ENCODE measurements around the gene STUB1.

STUB1 gene

GRCh38 chr16:666572-666971 is 13.6 kb upstream of the STUB1 start:
- H3K9ac ChIP-seq: peak overlapping the region in 8 of 11 experiments; percentile 8 to 98 (median 96); a peak in 9 of 22 replicates

DNA sequence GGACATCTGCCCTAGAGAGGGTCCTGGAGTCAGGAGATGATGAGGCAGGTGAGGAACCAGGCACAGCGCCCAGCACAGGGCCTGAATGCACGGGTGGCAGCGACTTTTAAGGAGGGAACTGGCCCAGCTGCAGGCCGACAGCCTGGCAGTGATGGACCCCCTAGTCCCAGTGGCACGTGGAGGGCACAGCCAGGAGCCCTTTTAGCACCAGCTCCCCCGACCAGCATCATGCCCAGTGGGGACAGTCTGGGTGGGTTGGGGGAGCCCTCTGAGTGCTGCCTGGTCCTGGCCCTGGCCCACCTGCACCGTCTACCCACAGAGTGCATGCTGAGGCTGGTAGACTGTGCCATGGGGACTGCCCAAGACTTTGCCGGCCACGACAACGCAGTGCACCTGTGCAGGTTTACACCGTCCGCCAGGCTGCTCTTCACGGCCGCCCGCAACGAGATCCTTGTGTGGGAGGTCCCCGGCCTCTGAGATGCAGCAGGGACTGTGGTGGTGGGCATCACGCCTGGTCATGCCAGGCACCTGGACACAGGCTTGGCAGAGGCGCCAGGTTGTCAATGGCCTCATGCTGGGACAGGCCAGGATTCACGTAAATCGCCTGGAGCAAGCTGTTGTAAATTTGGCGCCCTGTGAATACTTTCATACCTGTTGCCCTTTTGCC is 13.0 kb upstream of the STUB1 start:
- Histone ChIP-seq H3K4me2 (peak overlapping the region; percentile 18 to 96 (median 54)), H3K27me3 (no peaks in the 10 kb centered on the region), H3K4me3 (peak overlapping the region in 7 of 10 experiments; percentile 89 to 100 (median 100); a peak in 10 of 20 replicates), H3K9me3 (replicated peaks in 1 of 11) (no peaks in the 10 kb centered on the region), H4K20me1 (peaks cover 2 to 40% (median 35%) of the 10 kb centered on the region in 11 experiments; a peak in 21 of 22 replicates), H3K27ac (peak overlapping the region; percentile 53 to 93 (median 89); a peak in 21 of 22 replicates), H3K36me3 (peaks cover 27 to 44% (median 31%) of the 10 kb centered on the region in 11 experiments), H3K4me1 (peaks cover 18 to 49% (median 38%) of the 10 kb centered on the region in 10 experiments), H3K9ac (peak overlapping the region; percentile 91 to 99 (median 96))
- TF ChIP-seq Cebpa-rat (IDR thresholded peaks at IDR 0.05): no peak

More at GRCh38 chr16:666572-666971, 13.6 kb upstream of the STUB1 start:
- Histone ChIP-seq H3K27me3 (no peaks in the 10 kb centered on the region), H3K4me3 (no peak overlapping the region), H3K9me3 (replicated peaks in 1 of 11) (no peaks in the 10 kb centered on the region), H3K27ac (no peak overlapping the region; a peak in 1 of 22 replicates), H3K4me1 (peaks cover 18 to 51% (median 40%) of the 10 kb centered on the region in 10 experiments), H3K36me3 (peaks cover 22 to 45% (median 26%) of the 10 kb centered on the region in 11 experiments), H3K4me2 (peak overlapping the region in 5 of 11 experiments; percentile 6 to 96 (median 62); a peak in 5 of 22 replicates), H4K20me1 (peaks cover 0 to 39% (median 32%) of the 10 kb centered on the region in 11 experiments; a peak in 20 of 22 replicates)
- TF ChIP-seq Cebpa-rat (IDR thresholded peaks at IDR 0.05): no peak

DNA sequence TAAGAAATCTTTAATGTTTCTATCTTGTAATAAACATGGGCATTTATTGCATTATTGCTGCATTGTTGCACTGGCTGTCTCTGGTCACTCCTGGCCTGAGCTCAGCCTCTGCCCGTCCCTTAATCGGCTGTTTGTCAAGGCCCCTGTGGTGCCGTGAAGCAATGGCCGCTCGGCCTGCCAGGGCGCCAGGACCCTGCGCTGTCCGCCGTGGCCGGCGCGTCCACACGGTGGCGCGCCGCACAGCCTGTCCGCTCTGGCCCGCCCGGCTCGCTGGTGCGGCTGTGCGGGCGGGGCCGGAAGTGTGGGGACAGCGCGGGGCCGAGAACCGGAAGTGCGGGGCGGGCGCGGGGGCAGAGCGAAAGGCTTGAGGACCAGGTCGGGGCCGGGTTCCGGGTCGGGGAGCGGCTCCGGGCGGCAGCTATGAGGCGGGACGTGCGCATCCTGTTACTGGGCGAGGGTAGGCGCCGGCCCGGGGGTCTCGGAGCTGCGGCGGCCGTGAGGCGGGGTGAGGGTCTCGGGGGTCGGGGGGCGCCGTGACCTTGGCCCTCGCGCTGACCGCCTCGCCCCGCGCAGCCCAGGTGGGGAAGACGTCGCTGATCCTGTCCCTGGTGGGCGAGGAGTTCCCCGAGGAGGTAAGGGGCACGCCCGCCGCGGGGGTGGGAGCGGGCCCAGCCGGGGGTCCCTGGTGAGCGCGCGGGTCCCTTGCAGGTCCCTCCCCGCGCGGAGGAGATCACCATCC is 12.3 kb upstream of the STUB1 start, which contains the start of gene RHOT2:
TSS of gene RHOT2 (plus strand) at position 353 of the 739 bp plus-strand sequence. CDS start at position 421, 68 bp downstream.
- H3K27ac ChIP-seq: peak within 1 kb of the TSS; percentile 85 to 93 (median 90)
- peaks cover 18 to 49% (median 38%) of the 10 kb centered on the region in 10 experiments for H3K4me1 ChIP-seq
- 0 out of 22 replicates have a peak, but pooled peaks of 1 of the 11 experiments have one; percentile 7 for TF ChIP-seq Cebpa-rat (IDR thresholded peaks at IDR 0.05)

GRCh38 chr16:668519-669171 is 11.6 kb upstream of the STUB1 start:
- Histone ChIP-seq H4K20me1 (peaks cover 16 to 54% (median 49%) of the 10 kb centered on the region in 11 experiments; a peak in 21 of 22 replicates), H3K27me3 (peaks cover 0 to 1% (median 0%) of the 10 kb centered on the region in 11 experiments; a peak in 1 of 22 replicates), H3K4me2 (peak overlapping the region; percentile 89 to 99 (median 96)), H3K4me1 (peaks cover 18 to 44% (median 33%) of the 10 kb centered on the region in 10 experiments), H3K4me3 (peak overlapping the region; percentile 89 to 100 (median 100)), H3K27ac (peak overlapping the region; percentile 85 to 93 (median 90)), H3K9me3 (replicated peaks in 1 of 11) (no peaks in the 10 kb centered on the region), H3K36me3 (peaks cover 41 to 54% (median 44%) of the 10 kb centered on the region in 11 experiments), H3K9ac (peak overlapping the region; percentile 91 to 99 (median 96))
- no peak for TF ChIP-seq Cebpa-rat (IDR thresholded peaks at IDR 0.05)

More for the DNA sequence above, 12.3 kb upstream of the STUB1 start, which contains the start of gene RHOT2:
- H4K20me1 ChIP-seq: peaks cover 9 to 47% (median 42%) of the 10 kb centered on the region in 11 experiments; a peak in 21 of 22 replicates
- peaks cover 34 to 47% (median 37%) of the 10 kb centered on the region in 11 experiments for H3K36me3 ChIP-seq
- peak within 1 kb of the TSS; percentile 89 to 100 (median 100) for H3K4me3 ChIP-seq
- no peaks in the 10 kb centered on the region for H3K9me3 ChIP-seq (replicated peaks in 1 of 11)
- no peaks in the 10 kb centered on the region for H3K27me3 ChIP-seq
- peak within 1 kb of the TSS; percentile 91 to 99 (median 96) for H3K9ac ChIP-seq
- H3K4me2 ChIP-seq: peak within 1 kb of the TSS; percentile 89 to 99 (median 96)

DNA sequence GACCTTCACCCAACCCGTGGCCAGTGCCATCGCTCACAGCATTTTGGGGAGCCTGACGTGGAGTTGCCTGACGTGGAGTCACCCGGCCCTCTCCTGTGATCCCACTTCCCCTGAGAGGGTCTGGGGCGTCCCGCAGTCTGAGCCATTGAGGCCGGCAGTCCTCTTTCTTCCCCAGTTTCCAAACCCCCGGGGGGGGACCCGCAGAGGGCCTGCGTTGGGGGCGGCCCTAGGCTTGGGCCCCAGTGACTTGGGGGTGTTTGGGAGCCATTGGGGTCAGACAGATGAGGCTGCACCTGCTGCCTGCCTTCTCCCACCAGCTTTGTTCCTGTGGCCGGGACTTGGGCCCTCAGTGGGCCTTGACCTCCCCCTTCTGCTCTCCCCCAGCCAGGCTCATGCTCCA is 10.5 kb upstream of the STUB1 start:
- Histone ChIP-seq H3K4me1 (peaks cover 22 to 37% (median 30%) of the 10 kb centered on the region in 10 experiments), H4K20me1 (peaks cover 26 to 64% (median 59%) of the 10 kb centered on the region in 11 experiments; a peak in 21 of 22 replicates), H3K27ac (no peak overlapping the region), H3K9me3 (replicated peaks in 1 of 11) (no peaks in the 10 kb centered on the region), H3K27me3 (peaks cover 2 to 12% (median 6%) of the 10 kb centered on the region in 11 experiments; a peak in 20 of 22 replicates), H3K9ac (peak overlapping the region; percentile 91 to 99 (median 96); a peak in 20 of 22 replicates), H3K4me3 (peak overlapping the region; percentile 89 to 100 (median 100); a peak in 13 of 20 replicates), H3K36me3 (peaks cover 49 to 64% (median 52%) of the 10 kb centered on the region in 11 experiments), H3K4me2 (peak overlapping the region; percentile 89 to 99 (median 96); a peak in 19 of 22 replicates)
- TF ChIP-seq Cebpa-rat (IDR thresholded peaks at IDR 0.05): no peak

- Histone ChIP-seq H4K20me1 (peaks cover 34 to 75% (median 70%) of the 10 kb centered on the region in 11 experiments; a peak in 21 of 22 replicates), H3K9me3 (replicated peaks in 1 of 11) (no peaks in the 10 kb centered on the region), H3K4me1 (peaks cover 22 to 47% (median 32%) of the 10 kb centered on the region in 10 experiments), H3K27ac (no peak overlapping the region), H3K36me3 (peaks cover 49 to 66% (median 52%) of the 10 kb centered on the region in 11 experiments), H3K4me2 (no peak overlapping the region), H3K9ac (peak overlapping the region in 6 of 11 experiments; percentile 15 to 98 (median 95); a peak in 5 of 22 replicates), H3K4me3 (no peak overlapping the region), H3K27me3 (peaks cover 12 to 22% (median 16%) of the 10 kb centered on the region in 11 experiments)
- no peak for TF ChIP-seq Cebpa-rat (IDR thresholded peaks at IDR 0.05)
Measured at GRCh38 chr16:670485-671352, 9.5 kb upstream of the STUB1 start.

- H3K9me3 ChIP-seq (replicated peaks in 1 of 11): no peaks in the 10 kb centered on the region
- peaks cover 22 to 42% (median 31%) of the 10 kb centered on the region in 10 experiments for H3K4me1 ChIP-seq
- TF ChIP-seq Cebpa-rat (IDR thresholded peaks at IDR 0.05): no peak
- peaks cover 34 to 82% (median 75%) of the 10 kb centered on the region in 11 experiments; a peak in 21 of 22 replicates for H4K20me1 ChIP-seq
- peak overlapping the region in 1 of 11 experiments; percentile 29; a peak in 2 of 22 replicates for H3K9ac ChIP-seq
- H3K27me3 ChIP-seq: peaks cover 12 to 29% (median 17%) of the 10 kb centered on the region in 11 experiments
- no peak overlapping the region for H3K4me3 ChIP-seq
- no peak overlapping the region for H3K4me2 ChIP-seq
- no peak overlapping the region for H3K27ac ChIP-seq
- peaks cover 49 to 59% (median 52%) of the 10 kb centered on the region in 11 experiments for H3K36me3 ChIP-seq
Measured at GRCh38 chr16:671353-672131, 8.7 kb upstream of the STUB1 start.

Data from BLaER1 treated with 17β-estradiol and CSF1 and Interleukin-3, amounts not matched to agents 10 nM and 100 nM (cell line).